A673 (cell line): ENCODE results near the gene ZBTB20. TPM values are rescaled to one million over a fixed set of nuclear protein-coding genes. Genes with fewer than 3 reads are reported as not detected.

Source experiments
- BruUV-seq: library from RNA; stranded (reverse); fragments of 400-500 nt; replicated peaks from 2 replicates; lab custom pipeline; 2021; lab: Mats Ljungman, UMichigan
- CTCF ChIA-PET: fragments of 300-600 bp; sonication (Branson Sonifier 250); formaldehyde crosslinking; loops from one replicate; lab custom pipeline; 2022; ENCODE audit warnings: antibody characterized with exemption; lab: Charles Lee
- POLR2A ChIA-PET: fragments of 300-600 bp; sonication (Branson Sonifier 250); formaldehyde crosslinking; loops from one replicate; lab custom pipeline; 2022; ENCODE audit warnings: antibody characterized with exemption; ENCODE audit not compliant: low non-redundant PET; lab: Charles Lee
- DNase-seq: peaks from one replicate; pipeline ENCODE4 v3.0.0-alpha.2; 2015; ENCODE audit warnings: low spot score
- H3K27ac ChIP-seq: fragments of 200-600 bp; sonication (generic); 2 replicates; pipeline ENCODE4 v1.5.1; 2016; ENCODE audit warnings: mixed run types, low read depth, mild to moderate bottlenecking, mixed read lengths, antibody characterized with exemption, low read length; ENCODE audit not compliant: poor library complexity, severe bottlenecking
- H3K27me3 ChIP-seq: fragments of 200-600 bp; sonication (generic); replicated peaks from 2 replicates; pipeline ENCODE4 v1.6.1; 2017; ENCODE audit warnings: mixed run types, low read depth, mild to moderate bottlenecking, mixed read lengths, antibody characterized with exemption, low read length; ENCODE audit not compliant: insufficient read depth, poor library complexity
- H3K36me3 ChIP-seq: fragments of 200-600 bp; sonication (generic); 2 replicates; pipeline ENCODE4 v1.6.1; 2016; ENCODE audit warnings: mixed run types, mild to moderate bottlenecking, mixed read lengths, antibody characterized with exemption, low read length; ENCODE audit not compliant: insufficient read depth, poor library complexity, severe bottlenecking
- H3K4me1 ChIP-seq: fragments of 200-600 bp; sonication (generic); 2 replicates; pipeline ENCODE4 v1.6.1; 2017; ENCODE audit warnings: mixed run types, mild to moderate bottlenecking, mixed read lengths, antibody characterized with exemption, low read length; ENCODE audit not compliant: insufficient read depth, poor library complexity, severe bottlenecking
- H3K4me3 ChIP-seq: fragments of 200-600 bp; sonication (generic); 2 replicates; pipeline ENCODE4 v1.5.1; 2016; ENCODE audit warnings: low read depth, mixed run types, mild to moderate bottlenecking, mixed read lengths, low read length; ENCODE audit not compliant: poor library complexity, severe bottlenecking
- H3K9me3 ChIP-seq: fragments of 200-600 bp; sonication (generic); 2 replicates; pipeline ENCODE4 v1.6.1; 2016; ENCODE audit warnings: mixed run types, low read depth, mild to moderate bottlenecking, mixed read lengths, antibody characterized with exemption, low read length; ENCODE audit not compliant: poor library complexity, severe bottlenecking
- CTCF ChIP-seq: fragments of 300-800, 200-600 bp; sonication (generic); conservative IDR thresholded peaks from 2 replicates; pipeline ENCODE4 v1.5.1; 2017; ENCODE audit warnings: low read depth, mild to moderate bottlenecking, antibody characterized with exemption, low read length, moderate library complexity, mixed read lengths
- EZH2 ChIP-seq: fragments of 200-600 bp; sonication (generic); IDR thresholded peaks from 2 replicates; pipeline ENCODE4 v1.6.1; 2017; ENCODE audit warnings: borderline replicate concordance, low read depth, mild to moderate bottlenecking, mixed read lengths, antibody characterized with exemption, low read length; ENCODE audit not compliant: poor library complexity, severe bottlenecking
- intact Hi-C: fragments of 100-400 bp; cut with micrococcal nuclease; formaldehyde crosslinking; loops from one replicate; pipeline ENCODE4 v1.10.0; 2022; ENCODE audit not compliant: unreplicated experiment
- total RNA-seq: library from RNA; stranded (reverse); gene quantifications from 2 replicates; pipeline ENCODE4 v1.2.3, GENCODE V29; 2021

Gene ZBTB20
- total RNA-seq, 1 experiment from 2014 or later = 13.5 TPM

GRCh38 chr3:114542359-114542758 is 604.7 kb downstream of the ZBTB20 start:
- H3K9me3 ChIP-seq = no peaks in the 10 kb centered on the region
- no peaks in the 10 kb centered on the region for H3K27me3 ChIP-seq
- H3K27ac ChIP-seq = no peak overlapping the region
- intact Hi-C loops = no loop called here
- H3K4me1 ChIP-seq = no peaks in the 10 kb centered on the region
- TF ChIP-seq CTCF (no peak), EZH2 (no peak)
- CTCF ChIA-PET = no interaction called here
- DNase-seq = no peak
- POLR2A ChIA-PET = no interaction called here
- H3K36me3 ChIP-seq = no peaks in the 10 kb centered on the region
- no peak overlapping the region for H3K4me3 ChIP-seq
- BruUV-seq = no TSS peak

- no peak for TF ChIP-seq EZH2
- no peak for TF ChIP-seq CTCF
- ChIA-PET POLR2A (no interaction called here), CTCF (no interaction called here)
- no TSS peak for BruUV-seq
- DNase-seq = no peak
- H3K27ac ChIP-seq = no peak overlapping the region
- intact Hi-C loops = no loop called here
- no peaks in the 10 kb centered on the region for H3K4me1 ChIP-seq
- no peak overlapping the region for H3K4me3 ChIP-seq
- H3K27me3 ChIP-seq = no peaks in the 10 kb centered on the region
- no peaks in the 10 kb centered on the region for H3K36me3 ChIP-seq
- H3K9me3 ChIP-seq = no peaks in the 10 kb centered on the region
Observed at GRCh38 chr3:114539525-114539924, 607.6 kb downstream of the ZBTB20 start.

- H3K27me3 ChIP-seq = no peaks in the 10 kb centered on the region
- ChIA-PET POLR2A (no interaction called here), CTCF (no interaction called here)
Observed at GRCh38 chr3:114538211-114538610, 608.9 kb downstream of the ZBTB20 start.

More at GRCh38 chr3:114538211-114538610, 608.9 kb downstream of the ZBTB20 start:
- Histone ChIP-seq H3K36me3 (no peaks in the 10 kb centered on the region), H3K4me3 (no peak overlapping the region), H3K27ac (no peak overlapping the region), H3K9me3 (no peaks in the 10 kb centered on the region), H3K4me1 (no peaks in the 10 kb centered on the region)
- no peak for DNase-seq
- BruUV-seq = no TSS peak
- intact Hi-C loops = no loop called here
- TF ChIP-seq EZH2 (no peak), CTCF (no peak)
